Progenitor cell of endocrine pancreas (in vitro differentiated cells): ENCODE results near the gene MUS81. TPM values are rescaled to one million over a fixed set of nuclear protein-coding genes. Genes with fewer than 3 reads are reported as not detected.

Experiments used
- DNase-seq: peaks from one replicate; pipeline ENCODE4 v3.0.0; 2021; ENCODE audit warnings: low spot score; ENCODE audit not compliant: unreplicated experiment
- H3K27ac Mint-ChIP-seq: 2 replicates; pipeline ENCODE4 v1.8.0; 2021; ENCODE audit warnings: mild to moderate bottlenecking, moderate library complexity, mixed read lengths
- H3K27me3 Mint-ChIP-seq: 2 replicates; pipeline ENCODE4 v1.8.0; 2021; ENCODE audit warnings: mixed read lengths
- H3K36me3 Mint-ChIP-seq: 2 replicates; pipeline ENCODE4 v1.8.0; 2022; ENCODE audit warnings: mixed read lengths; ENCODE audit not compliant: insufficient read depth
- H3K4me1 Mint-ChIP-seq: 2 replicates; pipeline ENCODE4 v1.8.0; 2021; ENCODE audit warnings: low read depth, mixed read lengths
- H3K4me3 Mint-ChIP-seq: 2 replicates; pipeline ENCODE4 v1.8.0; 2021; ENCODE audit warnings: low read depth, mild to moderate bottlenecking, moderate library complexity, mixed read lengths
- H3K9me3 Mint-ChIP-seq: 2 replicates; pipeline ENCODE4 v1.8.0; 2021; ENCODE audit warnings: low read depth, mixed read lengths
- total RNA-seq: library from RNA; stranded (reverse); gene quantifications from 2 replicates; pipeline ENCODE4 v1.2.1, GENCODE V29; 2021
- TF ChIP-seq, protein P1 (sequence below): fragments of 200-600 bp; sonication (generic); IDR thresholded peaks from one replicate; pipeline ENCODE4 v1.5.0; 2021; ENCODE audit warnings: antibody characterized with exemption, mild to moderate bottlenecking; ENCODE audit not compliant: unreplicated experiment

Gene MUS81
- total RNA-seq, 1 donor from 2014 or later = 60.5 TPM

DNA sequence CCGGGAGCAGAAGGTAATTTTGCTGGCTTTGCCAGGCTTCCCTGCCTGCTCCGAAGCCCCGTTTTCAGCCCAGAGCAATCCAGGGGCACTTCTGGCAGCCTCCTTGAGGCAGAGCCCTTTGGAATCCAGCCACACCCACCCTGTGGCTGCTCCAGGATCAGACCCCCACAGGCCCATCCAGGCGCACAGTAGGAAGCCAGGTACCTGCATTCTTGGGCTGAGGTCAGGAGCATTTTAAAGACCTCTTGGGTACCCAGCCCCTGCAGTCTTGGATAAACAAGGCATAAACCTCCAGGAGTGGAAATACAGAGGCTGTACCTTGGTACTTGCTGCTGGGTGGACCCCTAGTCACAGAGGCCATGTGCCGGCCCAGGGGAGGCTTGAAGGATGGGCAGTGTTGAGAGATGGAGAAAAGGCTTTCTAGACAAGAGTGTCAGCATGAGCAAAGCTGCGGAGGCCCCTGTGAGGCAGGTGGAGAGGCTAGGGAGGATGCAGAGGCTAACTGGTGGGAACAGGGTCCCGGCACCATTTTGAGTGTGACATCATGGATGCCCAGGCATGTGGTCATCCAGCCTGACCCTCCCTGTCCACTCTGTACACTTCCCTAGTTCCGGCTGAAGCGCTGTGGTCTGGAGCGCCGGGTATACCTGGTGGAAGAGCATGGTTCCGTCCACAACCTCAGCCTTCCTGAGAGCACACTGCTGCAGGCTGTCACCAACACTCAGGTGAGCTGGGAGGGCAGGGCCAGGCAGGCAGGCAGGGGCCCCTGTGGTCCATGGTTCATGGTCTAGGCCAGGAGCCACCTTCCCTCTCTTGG lies 3.9 kb downstream of the MUS81 start:
- Mint-ChIP-seq H3K27me3 (no peaks in the 10 kb centered on the region), H3K4me3 (no peak overlapping the region), H3K4me1 (peaks cover 10% of the 10 kb centered on the region), H3K36me3 (peaks cover 12% of the 10 kb centered on the region), H3K27ac (no peak overlapping the region), H3K9me3 (no peaks in the 10 kb centered on the region)
- DNase-seq = no peak
- TF ChIP-seq, protein P1, sequence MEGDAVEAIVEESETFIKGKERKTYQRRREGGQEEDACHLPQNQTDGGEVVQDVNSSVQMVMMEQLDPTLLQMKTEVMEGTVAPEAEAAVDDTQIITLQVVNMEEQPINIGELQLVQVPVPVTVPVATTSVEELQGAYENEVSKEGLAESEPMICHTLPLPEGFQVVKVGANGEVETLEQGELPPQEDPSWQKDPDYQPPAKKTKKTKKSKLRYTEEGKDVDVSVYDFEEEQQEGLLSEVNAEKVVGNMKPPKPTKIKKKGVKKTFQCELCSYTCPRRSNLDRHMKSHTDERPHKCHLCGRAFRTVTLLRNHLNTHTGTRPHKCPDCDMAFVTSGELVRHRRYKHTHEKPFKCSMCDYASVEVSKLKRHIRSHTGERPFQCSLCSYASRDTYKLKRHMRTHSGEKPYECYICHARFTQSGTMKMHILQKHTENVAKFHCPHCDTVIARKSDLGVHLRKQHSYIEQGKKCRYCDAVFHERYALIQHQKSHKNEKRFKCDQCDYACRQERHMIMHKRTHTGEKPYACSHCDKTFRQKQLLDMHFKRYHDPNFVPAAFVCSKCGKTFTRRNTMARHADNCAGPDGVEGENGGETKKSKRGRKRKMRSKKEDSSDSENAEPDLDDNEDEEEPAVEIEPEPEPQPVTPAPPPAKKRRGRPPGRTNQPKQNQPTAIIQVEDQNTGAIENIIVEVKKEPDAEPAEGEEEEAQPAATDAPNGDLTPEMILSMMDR = no peak

DNA sequence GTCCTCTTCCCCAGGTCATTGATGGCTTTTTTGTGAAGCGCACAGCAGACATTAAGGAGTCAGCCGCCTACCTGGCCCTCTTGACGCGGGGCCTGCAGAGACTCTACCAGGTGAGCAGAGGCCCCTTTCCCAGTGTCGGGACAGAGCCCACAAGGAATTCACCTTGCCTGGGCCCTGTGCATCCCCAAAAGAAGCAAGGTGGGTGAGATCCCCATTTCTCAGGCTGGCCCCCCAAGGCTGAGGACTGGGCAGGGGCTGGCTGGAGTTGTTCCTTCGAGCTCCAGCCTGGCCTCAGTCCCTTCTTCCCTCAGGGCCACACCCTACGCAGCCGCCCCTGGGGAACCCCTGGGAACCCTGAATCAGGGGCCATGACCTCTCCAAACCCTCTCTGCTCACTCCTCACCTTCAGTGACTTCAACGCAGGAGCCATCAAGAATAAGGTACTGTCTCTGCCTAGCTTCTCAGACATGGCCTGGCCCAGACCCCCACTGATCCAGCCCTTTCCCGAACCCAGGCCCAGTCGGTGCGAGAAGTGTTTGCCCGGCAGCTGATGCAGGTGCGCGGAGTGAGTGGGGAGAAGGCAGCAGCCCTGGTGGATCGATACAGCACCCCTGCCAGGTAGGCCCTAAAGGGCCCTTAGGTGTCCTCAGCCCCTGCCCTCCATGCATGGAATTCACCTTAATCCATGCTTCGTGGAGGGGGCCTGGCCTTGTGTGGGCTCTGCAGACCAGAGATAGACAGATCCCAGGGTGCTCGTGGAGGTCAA lies 4.7 kb downstream of the MUS81 start:
- H3K27ac Mint-ChIP-seq = peak overlapping the region; percentile 69
- no peak overlapping the region for H3K4me3 Mint-ChIP-seq
- peaks cover 12% of the 10 kb centered on the region for H3K36me3 Mint-ChIP-seq
- H3K27me3 Mint-ChIP-seq = no peaks in the 10 kb centered on the region
- TF ChIP-seq, protein P1 = no peak
- DNase-seq = no peak
- H3K9me3 Mint-ChIP-seq = no peaks in the 10 kb centered on the region
- H3K4me1 Mint-ChIP-seq = peaks cover 8% of the 10 kb centered on the region

DNA sequence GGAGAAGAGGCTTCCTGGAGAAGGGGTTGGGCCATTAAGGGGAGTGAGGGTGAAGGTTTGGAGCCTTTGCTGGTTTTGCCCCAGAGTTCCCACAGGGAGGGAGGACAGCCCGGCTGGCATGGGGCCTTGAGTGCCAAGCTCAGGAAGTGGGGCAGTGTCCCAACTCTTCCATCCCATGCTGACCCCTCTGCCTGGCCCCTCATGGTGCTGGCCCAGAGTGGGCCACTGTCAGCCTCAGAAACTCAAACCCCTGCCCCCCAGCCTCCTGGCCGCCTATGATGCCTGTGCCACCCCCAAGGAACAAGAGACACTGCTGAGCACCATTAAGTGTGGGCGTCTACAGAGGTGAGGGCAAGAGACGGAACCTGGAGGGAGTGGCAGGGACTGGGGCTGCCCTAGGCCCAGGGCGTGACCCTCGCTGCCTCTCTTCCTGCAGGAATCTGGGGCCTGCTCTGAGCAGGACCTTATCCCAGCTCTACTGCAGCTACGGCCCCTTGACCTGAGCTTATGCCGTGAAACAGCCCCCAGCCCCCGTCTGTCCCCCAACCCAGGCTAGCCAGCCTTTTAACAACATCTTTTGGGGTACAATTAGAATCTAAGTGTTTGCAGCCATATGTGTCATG lies 5.4 kb downstream of the MUS81 start:
- Mint-ChIP-seq H3K27me3 (no peaks in the 10 kb centered on the region), H3K9me3 (no peaks in the 10 kb centered on the region), H3K4me1 (peaks cover 3% of the 10 kb centered on the region), H3K27ac (no peak overlapping the region), H3K36me3 (peaks cover 12% of the 10 kb centered on the region), H3K4me3 (no peak overlapping the region)
- no peak for DNase-seq
- TF ChIP-seq, protein P1 = no peak

DNA sequence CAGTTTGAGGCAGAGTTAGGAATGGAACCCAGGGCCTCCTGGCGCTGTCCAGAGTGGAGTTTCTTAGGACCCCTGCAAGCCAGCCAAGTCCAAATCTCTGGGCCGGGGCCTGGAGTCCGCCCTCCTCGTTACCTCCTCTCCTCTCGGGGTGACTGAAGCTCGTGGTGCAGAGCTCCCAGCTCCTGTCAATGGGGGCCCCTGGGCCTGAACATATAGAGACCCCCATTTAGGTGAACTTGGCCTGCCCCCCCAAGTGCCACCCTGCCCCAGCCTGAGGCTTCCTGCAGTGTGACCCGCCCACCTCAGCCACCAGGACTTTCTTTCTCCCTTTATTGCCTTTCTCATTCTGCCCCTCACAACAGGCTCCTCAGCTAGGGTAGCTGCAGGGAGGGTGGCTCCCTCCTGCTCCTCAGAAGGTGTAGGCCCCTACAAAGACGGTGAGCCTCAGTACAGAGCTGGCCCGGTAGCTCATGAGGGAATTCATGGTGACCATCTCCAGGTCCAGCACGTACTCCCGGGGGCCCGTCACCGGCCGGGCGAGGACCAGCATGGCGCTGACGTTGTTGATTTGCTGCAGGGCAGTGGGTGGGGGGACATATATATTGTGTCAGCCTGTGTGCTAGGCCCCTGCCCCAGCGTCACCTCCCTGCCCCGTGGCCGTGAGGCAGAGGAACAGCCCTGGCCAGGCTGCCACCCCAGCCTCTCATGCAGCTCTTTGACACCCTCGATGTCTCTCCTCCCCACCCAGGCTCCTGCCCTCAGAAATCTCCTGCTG lies 6.5 kb downstream of the MUS81 start:
- no peak overlapping the region for H3K4me3 Mint-ChIP-seq
- peaks cover 12% of the 10 kb centered on the region for H3K36me3 Mint-ChIP-seq
- DNase-seq = no peak
- TF ChIP-seq, protein P1 = no peak
- no peak overlapping the region for H3K27ac Mint-ChIP-seq
- H3K4me1 Mint-ChIP-seq = no peaks in the 10 kb centered on the region
- H3K27me3 Mint-ChIP-seq = no peaks in the 10 kb centered on the region
- no peaks in the 10 kb centered on the region for H3K9me3 Mint-ChIP-seq
